ENCODE data around the gene ZBTB38. TPM values are rescaled to one million over a fixed set of nuclear protein-coding genes. Genes with fewer than 3 reads are reported as not detected.

ZBTB38 gene
- total RNA-seq, 2 donors from 2014 or later, result 27.3 to 28.2 TPM

DNA sequence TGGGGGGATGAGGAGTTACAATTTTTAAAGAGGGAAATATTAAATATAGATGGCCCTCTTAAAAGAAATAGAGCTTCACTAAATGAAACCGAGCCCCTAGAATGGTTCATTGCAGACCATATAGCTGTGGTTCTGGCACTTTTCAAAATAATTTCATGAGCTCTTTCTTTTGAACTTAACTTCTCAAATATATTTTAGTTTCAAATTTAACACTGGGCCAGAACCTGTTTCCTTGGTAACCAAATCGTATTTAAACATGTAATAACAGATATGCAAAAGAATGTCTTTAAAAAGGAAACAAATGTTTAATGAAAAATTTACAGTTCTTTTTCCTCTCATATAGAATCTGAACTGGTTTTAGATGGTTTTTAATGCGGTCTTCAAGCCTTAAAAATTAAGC lies 20.1 kb downstream of the ZBTB38 start:
- WGBS, 2 experiments (ENCODE audit: insufficient coverage in 1 of 2, insufficient read length in 1 of 2), result 90 to 97% methylated on average over 2 to 3 of the region's 3 CpGs
- Histone ChIP-seq H3K27ac (ENCODE audit: low read depth, low read length) (no peak overlapping the region), H3K9me3 (ENCODE audit: control insufficient read depth, low read length) (no peaks in the 10 kb centered on the region), H3K4me3 (ENCODE audit: low read length) (no peak overlapping the region), H3K36me3 (ENCODE audit: control insufficient read depth, insufficient read depth, low read length) (no peaks in the 10 kb centered on the region), H3K27me3 (ENCODE audit: control insufficient read depth, insufficient read depth, low read length, poor library complexity, severe bottlenecking) (no peaks in the 10 kb centered on the region), H3K4me1 (ENCODE audit: control insufficient read depth, insufficient read depth, low read length) (peaks cover 15% of the 10 kb centered on the region), H3K9ac (ENCODE audit: extremely low read depth, low read length, poor library complexity, severe bottlenecking) (no peak overlapping the region)
- Mint-ChIP-seq H3K27me3 (ENCODE audit: insufficient read depth) (no peaks in the 10 kb centered on the region), H3K4me3 (no peak overlapping the region), H3K27ac (no peak overlapping the region), H3K4me1 (peaks cover 29% of the 10 kb centered on the region), H3K9me3 (no peaks in the 10 kb centered on the region), H3K36me3 (ENCODE audit: low read depth) (no peaks in the 10 kb centered on the region)
- no peak for DNase-seq
- TF ChIP-seq, protein P1, sequence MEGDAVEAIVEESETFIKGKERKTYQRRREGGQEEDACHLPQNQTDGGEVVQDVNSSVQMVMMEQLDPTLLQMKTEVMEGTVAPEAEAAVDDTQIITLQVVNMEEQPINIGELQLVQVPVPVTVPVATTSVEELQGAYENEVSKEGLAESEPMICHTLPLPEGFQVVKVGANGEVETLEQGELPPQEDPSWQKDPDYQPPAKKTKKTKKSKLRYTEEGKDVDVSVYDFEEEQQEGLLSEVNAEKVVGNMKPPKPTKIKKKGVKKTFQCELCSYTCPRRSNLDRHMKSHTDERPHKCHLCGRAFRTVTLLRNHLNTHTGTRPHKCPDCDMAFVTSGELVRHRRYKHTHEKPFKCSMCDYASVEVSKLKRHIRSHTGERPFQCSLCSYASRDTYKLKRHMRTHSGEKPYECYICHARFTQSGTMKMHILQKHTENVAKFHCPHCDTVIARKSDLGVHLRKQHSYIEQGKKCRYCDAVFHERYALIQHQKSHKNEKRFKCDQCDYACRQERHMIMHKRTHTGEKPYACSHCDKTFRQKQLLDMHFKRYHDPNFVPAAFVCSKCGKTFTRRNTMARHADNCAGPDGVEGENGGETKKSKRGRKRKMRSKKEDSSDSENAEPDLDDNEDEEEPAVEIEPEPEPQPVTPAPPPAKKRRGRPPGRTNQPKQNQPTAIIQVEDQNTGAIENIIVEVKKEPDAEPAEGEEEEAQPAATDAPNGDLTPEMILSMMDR (conservative IDR thresholded peaks at IDR 0.05), result no peak

- Histone ChIP-seq H3K27ac (ENCODE audit: low read depth, low read length) (no peak overlapping the region), H3K27me3 (ENCODE audit: control insufficient read depth, insufficient read depth, low read length, poor library complexity, severe bottlenecking) (no peaks in the 10 kb centered on the region), H3K36me3 (ENCODE audit: control insufficient read depth, insufficient read depth, low read length) (no peaks in the 10 kb centered on the region), H3K4me1 (ENCODE audit: control insufficient read depth, insufficient read depth, low read length) (peaks cover 15% of the 10 kb centered on the region), H3K9me3 (ENCODE audit: control insufficient read depth, low read length) (no peaks in the 10 kb centered on the region), H3K4me3 (ENCODE audit: low read length) (no peak overlapping the region), H3K9ac (ENCODE audit: extremely low read depth, low read length, poor library complexity, severe bottlenecking) (no peak overlapping the region)
- peaks cover 34% of the 10 kb centered on the region for H3K4me1 Mint-ChIP-seq
- TF ChIP-seq, protein P1 (conservative IDR thresholded peaks at IDR 0.05), result no peak
- no peaks in the 10 kb centered on the region for H3K36me3 Mint-ChIP-seq (ENCODE audit: low read depth)
- 95 to 100% methylated on average over 2 to 6 of the region's 6 CpGs for WGBS, 2 experiments (ENCODE audit: insufficient coverage in 1 of 2, insufficient read length in 1 of 2)
- DNase-seq, result no peak
- no peaks in the 10 kb centered on the region for H3K27me3 Mint-ChIP-seq (ENCODE audit: insufficient read depth)
- no peaks in the 10 kb centered on the region for H3K9me3 Mint-ChIP-seq
- H3K27ac Mint-ChIP-seq, result no peak overlapping the region
- H3K4me3 Mint-ChIP-seq, result no peak overlapping the region
Observed at GRCh38 chr3:141388823-141389621, 20.7 kb downstream of the ZBTB38 start.

DNA sequence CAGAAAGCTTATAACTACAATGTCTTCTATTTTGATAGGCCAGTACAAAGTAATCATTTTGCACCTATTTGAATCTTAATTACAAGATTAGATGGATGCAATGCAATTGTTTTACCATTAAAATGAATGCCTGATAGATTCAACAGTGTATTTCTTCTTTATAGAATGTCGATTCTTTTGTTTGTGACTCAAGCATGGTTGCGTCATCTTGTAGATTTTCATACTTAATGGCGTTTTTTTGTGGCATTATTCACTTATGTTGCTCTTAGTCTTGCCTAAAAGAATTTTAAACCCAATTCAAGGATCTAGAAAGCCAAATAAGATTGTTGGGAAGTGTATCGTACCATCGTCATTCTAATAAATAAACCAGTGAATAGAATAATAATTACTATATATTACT lies 21.4 kb downstream of the ZBTB38 start:
- 96 to 99% methylated on average over 3 of the region's 5 CpGs for WGBS, 2 experiments (ENCODE audit: insufficient coverage in 1 of 2, insufficient read length in 1 of 2)

More for the DNA sequence above, 21.4 kb downstream of the ZBTB38 start:
- Histone ChIP-seq H3K36me3 (ENCODE audit: control insufficient read depth, insufficient read depth, low read length) (no peaks in the 10 kb centered on the region), H3K9me3 (ENCODE audit: control insufficient read depth, low read length) (no peaks in the 10 kb centered on the region), H3K4me3 (ENCODE audit: low read length) (no peak overlapping the region), H3K4me1 (ENCODE audit: control insufficient read depth, insufficient read depth, low read length) (peaks cover 15% of the 10 kb centered on the region), H3K27me3 (ENCODE audit: control insufficient read depth, insufficient read depth, low read length, poor library complexity, severe bottlenecking) (no peaks in the 10 kb centered on the region), H3K27ac (ENCODE audit: low read depth, low read length) (no peak overlapping the region), H3K9ac (ENCODE audit: extremely low read depth, low read length, poor library complexity, severe bottlenecking) (no peak overlapping the region)
- Mint-ChIP-seq H3K36me3 (ENCODE audit: low read depth) (no peaks in the 10 kb centered on the region), H3K4me3 (no peak overlapping the region), H3K9me3 (no peaks in the 10 kb centered on the region), H3K4me1 (peaks cover 41% of the 10 kb centered on the region), H3K27me3 (ENCODE audit: insufficient read depth) (no peaks in the 10 kb centered on the region), H3K27ac (no peak overlapping the region)
- TF ChIP-seq, protein P1 (conservative IDR thresholded peaks at IDR 0.05), result no peak
- DNase-seq, result no peak

Measured in endodermal cell (in vitro differentiated cells).